HG03039 (cell line): Measurements from ENCODE around the gene ARHGAP45.
A peak's percentile ranks its signal among the peaks of the same experiment; 100 is the strongest.
"Not testable (repeated sequence)": the region's sequence is repeated elsewhere in the genome, so short reads cannot be mapped to it uniquely, and the experiment has no call there.

Experiments used
- ATAC-seq: cut with Tn5 transposase; IDR thresholded peaks from one replicate; pipeline ENCODE4 v1.9.1; 2021; ENCODE audit warnings: mild to moderate bottlenecking, moderate library complexity; ENCODE audit not compliant: unreplicated experiment

Gene ARHGAP45

DNA sequence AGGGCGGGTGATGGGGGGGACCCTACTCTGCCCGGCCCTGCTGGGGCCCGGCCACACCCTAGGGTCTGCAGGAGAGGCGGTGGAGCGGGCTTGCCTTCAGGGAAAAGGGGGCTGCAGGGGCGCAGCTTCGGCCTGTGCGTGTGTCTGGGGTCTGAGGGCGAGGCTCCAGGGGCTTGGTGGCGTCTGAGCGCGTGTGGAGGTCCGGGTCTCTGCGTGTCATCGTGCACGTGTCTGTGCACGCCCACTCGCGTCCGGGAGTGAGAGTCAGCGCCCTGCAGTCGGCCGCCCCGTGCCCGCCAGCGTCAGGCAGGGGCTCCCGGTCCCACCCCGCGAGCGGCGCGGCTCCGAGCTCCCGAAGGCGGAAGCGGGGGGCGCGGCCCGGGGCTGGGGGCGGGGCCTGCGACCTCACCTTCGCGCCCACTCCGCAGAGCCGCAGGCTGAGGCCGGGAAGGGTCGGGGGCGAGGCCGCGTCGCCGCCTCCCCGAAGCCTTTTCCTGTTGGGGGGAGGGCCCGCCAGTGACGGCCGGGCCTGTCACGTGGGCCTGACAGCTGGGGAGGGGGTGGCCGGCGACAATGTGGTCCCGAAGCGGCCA lies at the start of gene ARHGAP45:
Gene ARHGAP45, plus strand, starts transcription at position 420 of the 593 bp plus-strand sequence. CDS start 239 bp downstream, outside the sequence.
- ATAC-seq, result no peak

GRCh38 chr19:1017906-1018305 lies 49.1 kb upstream of the ARHGAP45 start:
- no peak for ATAC-seq

DNA sequence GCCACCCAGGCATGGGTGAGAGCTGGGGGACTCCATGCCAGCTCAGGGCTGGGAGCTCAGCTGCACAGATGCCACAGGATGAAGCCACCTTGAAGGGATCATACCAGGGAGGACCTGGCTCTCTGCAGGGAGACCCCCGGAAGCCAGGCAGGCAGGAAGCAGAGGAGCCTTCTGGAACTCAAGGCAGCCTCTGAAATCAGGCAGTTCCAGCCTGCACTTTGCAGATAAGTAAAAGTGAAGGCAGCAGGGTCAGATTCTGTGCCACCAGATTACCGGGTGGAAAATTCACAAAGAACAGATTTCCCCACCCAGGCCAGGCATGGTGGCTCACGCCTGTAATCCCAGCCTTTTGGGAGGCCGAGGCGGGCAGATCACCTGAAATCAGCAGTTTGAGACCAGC lies 48.6 kb upstream of the ARHGAP45 start:
- no peak for ATAC-seq

DNA sequence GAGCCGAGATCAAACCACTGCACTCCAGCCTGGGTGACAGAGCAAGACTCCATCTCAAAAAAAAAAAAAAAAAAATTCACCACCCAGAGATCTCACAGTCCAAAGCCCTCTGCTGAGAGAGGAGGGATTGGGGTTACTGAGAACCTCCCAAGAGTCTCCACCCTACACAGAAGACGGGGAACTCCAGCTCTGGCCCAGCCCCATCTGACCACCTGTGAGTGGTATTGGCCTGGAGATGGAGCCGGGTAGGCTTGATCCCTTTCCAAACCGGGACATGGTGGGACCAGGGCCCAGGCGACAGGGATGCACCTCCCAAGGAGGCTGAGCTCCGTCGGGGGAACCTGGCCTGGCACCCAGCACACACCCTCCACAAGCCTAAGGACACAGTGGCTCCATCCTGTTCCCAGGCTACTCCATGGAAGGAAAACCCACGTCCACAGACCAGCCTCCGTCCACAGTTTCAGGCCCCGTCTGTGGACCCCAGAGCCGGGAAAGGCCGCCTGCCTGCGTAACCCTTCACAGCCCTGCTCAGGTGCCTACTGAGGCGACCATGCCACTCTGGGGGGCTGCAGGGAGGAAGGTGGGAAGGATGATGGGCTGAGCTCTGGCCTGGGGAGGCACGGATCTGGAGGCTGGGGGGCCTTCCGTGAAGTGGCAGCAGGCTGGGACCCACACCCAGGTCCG lies 47.9 kb upstream of the ARHGAP45 start:
- ATAC-seq, result no peak

DNA sequence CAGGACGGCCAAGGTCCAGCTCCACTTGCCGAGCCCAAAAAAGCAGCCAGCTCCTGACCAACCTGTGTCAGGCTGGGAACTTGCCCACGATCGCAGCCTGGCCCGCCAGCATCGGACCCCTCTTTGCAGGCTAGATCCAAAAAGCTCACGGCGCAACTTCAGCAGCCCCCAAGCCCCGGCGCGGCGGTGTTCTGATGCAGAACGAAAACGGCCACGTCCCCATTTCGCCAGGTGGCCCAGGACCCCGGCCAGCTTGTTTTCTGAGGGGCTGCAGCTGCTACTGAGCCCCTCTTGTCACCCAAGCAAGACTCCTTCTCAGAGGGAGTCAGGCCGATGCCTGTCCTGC lies 47.4 kb upstream of the ARHGAP45 start:
- ATAC-seq, result no peak

DNA sequence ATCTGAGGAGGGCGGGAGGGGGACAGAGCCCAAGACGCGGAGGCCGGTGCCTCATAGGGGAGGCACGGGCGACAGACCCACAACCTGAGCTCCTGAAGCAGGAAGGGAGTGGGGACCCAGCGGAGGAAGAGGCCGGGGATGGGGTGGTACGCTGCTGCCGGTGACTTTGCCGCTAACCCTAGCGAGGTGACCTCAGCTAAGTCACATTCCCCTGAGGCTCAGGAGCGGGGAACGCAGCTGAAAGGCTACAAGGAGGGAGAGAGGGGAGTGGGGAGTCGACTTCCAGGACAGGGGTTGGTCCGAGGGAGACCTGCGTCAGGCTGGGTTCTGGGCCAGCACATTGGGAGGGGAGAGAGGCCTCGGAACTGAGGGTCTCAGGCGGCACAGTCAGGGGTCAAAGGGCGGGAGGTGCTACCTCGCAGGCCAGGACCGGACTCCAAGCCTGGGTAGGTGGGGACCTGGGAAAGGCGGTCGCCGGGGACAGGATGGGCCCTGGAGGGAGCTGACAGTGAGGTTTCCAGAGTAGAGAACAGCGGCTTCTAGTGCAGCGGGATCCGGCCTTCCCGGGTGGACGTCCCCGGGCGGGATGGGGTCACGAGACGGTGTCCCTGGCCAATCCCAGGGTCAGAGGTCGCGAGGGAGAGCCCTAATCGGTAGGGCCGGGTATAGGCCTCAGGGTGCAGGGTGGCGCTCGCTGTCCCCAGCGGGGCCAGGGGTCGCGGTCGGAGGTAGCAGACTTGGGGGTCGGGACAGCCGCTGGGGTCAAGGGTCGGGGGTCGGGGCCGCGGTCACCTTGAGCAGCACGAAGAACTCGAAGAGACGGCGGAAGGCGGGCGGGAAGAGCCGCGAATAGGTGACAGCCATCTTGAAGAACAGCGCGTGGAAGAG lies 46.7 kb upstream of the ARHGAP45 start:
- no peak for ATAC-seq

DNA sequence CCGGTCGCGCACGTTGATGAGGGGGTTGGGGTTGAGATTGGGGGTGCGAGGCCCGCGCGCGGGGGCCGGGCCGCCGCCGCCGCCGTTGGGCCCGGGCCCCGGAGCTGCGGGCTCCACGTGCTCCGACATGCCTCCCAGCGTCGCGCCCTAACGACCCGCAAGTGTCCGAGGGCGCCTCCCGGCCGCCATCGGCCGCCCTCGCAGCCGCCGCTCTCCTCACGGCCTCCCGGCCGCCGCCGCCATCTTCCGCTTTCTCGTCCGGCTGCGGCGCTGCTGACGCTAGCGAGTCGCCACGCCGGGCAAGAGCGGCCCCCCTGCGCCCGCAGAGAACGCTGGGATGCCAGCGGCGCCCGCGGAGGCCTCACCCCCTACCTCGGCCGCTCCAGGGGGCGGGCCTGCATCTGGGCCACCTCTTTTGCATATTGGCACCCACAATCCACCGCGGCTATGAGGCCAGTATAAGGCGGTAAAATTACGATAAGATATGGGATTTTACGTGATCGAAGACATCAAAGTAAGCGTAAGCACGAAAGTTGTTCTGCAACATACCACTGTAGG lies 46.0 kb upstream of the ARHGAP45 start, which contains the start of gene TMEM259:
Gene TMEM259, minus strand, starts transcription at position 256 of the 558 bp plus-strand sequence. Its CDS starts 127 bp downstream, at position 129.
- ATAC-seq, result peak; percentile 70

DNA sequence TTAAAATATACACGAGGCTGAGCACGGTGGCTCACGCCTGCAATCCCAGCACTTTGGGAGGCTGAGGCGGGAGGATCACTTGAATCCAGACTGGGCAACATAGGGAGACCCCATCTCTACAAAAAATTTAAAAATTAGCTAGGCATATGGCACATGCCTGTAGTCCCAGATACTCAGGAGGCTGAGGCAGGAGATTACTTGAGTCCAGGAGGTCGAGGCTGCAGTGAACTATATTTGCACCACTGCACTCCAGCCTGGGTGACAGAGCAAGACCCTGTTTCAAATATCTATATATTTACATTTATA lies 43.1 kb upstream of the ARHGAP45 start:
- not testable (repeated sequence) for ATAC-seq

GRCh38 chr19:1025080-1025479 lies 41.9 kb upstream of the ARHGAP45 start:
- ATAC-seq, result not testable (repeated sequence)

GRCh38 chr19:1025960-1026782 lies 40.8 kb upstream of the ARHGAP45 start, which contains the start of gene CNN2:
TSS of gene CNN2 (plus strand) at chr19:1026608. CDS start at chr19:1026662, 54 bp downstream.
- ATAC-seq, result peak; percentile 54

- no peak for ATAC-seq
Observed at GRCh38 chr19:1026783-1027649, 40.0 kb upstream of the ARHGAP45 start.

GRCh38 chr19:1027650-1028061 lies 39.3 kb upstream of the ARHGAP45 start:
- no peak for ATAC-seq

GRCh38 chr19:1028062-1028926 lies 38.7 kb upstream of the ARHGAP45 start:
- ATAC-seq, result no peak

DNA sequence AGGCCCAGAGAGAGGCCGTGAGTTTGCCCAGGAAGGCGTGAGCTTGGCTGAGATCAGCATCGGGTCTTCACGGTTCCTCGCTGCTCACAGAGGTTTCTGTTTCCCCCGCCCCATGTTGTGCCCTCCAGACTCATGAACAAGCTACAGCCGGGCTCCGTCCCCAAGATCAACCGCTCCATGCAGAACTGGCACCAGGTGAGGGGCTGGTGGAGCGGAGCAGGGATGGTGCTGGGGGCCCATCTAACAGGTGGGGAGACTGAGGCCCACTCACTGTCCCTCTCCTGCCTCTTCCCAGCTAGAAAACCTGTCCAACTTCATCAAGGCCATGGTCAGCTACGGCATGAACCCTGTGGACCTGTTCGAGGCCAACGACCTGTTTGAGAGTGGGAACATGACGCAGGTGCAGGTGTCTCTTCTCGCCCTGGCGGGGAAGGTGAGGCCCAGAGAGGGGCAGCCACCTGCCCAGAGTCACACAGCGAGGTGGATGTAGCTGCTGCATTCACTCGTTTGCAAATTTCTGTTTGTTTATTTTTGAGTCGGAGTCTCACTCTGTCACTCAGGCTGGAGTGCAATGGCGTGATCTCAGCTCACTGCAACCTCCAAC lies 34.6 kb upstream of the ARHGAP45 start:
- no peak for ATAC-seq

- ATAC-seq, result no peak
Observed at GRCh38 chr19:1035998-1036621, 30.9 kb upstream of the ARHGAP45 start.

DNA sequence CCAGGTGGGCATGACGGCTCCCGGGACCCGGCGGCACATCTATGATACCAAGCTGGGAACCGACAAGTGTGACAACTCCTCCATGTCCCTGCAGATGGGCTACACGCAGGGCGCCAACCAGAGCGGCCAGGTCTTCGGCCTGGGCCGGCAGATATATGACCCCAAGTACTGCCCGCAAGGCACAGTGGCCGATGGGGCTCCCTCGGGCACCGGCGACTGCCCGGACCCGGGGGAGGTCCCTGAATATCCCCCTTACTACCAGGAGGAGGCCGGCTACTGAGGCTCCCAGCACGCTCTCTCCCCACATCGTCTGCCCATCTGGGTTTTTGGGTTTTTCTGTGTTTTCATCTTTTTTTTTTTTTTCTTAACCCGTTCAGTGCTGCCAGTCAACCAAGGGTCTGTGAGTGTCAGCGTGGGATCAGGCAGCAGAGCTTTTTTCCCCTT lies 29.3 kb upstream of the ARHGAP45 start:
- ATAC-seq, result no peak

DNA sequence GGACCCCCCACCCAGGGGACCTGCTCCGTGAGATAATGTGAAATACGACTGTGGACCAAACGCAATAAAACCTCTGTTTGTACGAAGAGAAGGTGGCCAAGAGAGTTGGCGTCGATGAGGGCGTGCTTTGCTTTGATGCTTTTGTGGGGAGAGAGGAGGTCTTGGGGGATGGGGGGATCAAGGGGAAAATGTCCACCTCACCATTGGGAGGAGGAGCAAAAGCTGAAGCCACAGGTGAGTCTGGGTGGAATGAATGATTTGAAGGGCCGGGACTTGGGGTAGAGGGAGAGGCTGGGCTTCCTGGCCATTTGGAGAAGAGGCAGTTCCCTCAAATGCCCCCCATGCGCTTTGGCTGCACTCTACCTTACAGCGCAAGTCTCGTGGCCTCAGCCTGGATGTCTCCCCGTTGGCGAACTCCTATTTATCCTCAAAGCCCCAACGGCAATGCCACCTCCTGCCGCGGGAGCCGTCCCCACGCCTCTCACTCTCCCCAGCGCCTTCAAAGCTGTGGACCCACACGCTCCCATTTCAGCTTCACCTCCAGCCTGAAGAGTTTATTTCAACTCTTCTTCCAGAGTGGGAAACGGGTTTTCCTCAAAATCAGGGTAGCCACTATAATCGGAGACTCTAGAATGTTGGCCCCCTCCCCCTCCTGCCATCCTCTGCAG lies 27.9 kb upstream of the ARHGAP45 start:
- ATAC-seq, result no peak
